ENCODE data around the gene C19orf47. TPM values are rescaled to one million over a fixed set of nuclear protein-coding genes. Genes with fewer than 3 reads are reported as not detected.

Gene C19orf47
- total RNA-seq, 1 experiment from 2014 or later = 18.0 TPM

DNA sequence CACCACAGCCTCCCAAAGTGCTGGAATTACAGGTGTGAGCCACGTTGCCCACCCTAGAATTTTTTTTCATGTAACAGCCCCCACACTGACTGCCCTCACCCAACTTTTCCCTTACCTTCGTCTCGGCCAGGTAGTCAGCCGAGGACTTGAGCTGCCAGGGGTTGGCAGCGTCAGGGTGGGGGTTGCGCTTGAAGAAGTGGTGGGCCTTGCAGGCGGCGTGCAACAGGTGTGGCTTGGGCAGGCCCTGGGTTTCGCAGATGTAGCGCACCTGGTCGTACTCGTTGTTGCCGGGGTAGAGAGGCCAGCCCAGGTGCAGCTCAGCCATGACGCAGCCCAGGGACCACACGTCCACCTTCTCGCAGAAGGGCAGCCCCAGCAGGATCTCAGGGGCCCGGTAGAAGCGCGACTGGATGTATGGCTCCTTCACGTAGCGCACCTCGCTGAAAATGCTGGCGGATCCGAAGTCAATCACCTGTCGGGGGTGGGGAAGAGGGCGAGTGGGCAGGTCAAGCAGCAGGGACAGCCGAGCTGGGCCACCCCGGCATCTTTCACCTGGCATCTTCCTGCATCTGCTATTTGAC lies 35.6 kb upstream of the C19orf47 start:
- TF ChIP-seq ZFX (IDR thresholded peaks at IDR 0.05) (no peak), CBX3 (IDR thresholded peaks at IDR 0.05; ENCODE audit: low read depth) (no peak), SIN3A (IDR thresholded peaks at IDR 0.05; ENCODE audit: low read depth) (no peak), JUND (IDR thresholded peaks at IDR 0.05) (no peak), YY1 (IDR thresholded peaks at IDR 0.05; ENCODE audit: extremely low read depth, insufficient replicate concordance, low read depth, low read length) (no peak), EZH2 (IDR thresholded peaks at IDR 0.05) (no peak), RAD21 (IDR thresholded peaks at IDR 0.05; ENCODE audit: low read depth) (no peak), FOSL1 (IDR thresholded peaks at IDR 0.05; ENCODE audit: low read depth) (no peak), POLR2A (IDR thresholded peaks at IDR 0.05; ENCODE audit: borderline replicate concordance, extremely low read depth, insufficient read depth, insufficient read length) (no peak)
- TF ChIP-seq, protein P1, sequence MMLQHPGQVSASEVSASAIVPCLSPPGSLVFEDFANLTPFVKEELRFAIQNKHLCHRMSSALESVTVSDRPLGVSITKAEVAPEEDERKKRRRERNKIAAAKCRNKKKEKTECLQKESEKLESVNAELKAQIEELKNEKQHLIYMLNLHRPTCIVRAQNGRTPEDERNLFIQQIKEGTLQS (IDR thresholded peaks at IDR 0.05) = no peak
- TF ChIP-seq, protein P2, sequence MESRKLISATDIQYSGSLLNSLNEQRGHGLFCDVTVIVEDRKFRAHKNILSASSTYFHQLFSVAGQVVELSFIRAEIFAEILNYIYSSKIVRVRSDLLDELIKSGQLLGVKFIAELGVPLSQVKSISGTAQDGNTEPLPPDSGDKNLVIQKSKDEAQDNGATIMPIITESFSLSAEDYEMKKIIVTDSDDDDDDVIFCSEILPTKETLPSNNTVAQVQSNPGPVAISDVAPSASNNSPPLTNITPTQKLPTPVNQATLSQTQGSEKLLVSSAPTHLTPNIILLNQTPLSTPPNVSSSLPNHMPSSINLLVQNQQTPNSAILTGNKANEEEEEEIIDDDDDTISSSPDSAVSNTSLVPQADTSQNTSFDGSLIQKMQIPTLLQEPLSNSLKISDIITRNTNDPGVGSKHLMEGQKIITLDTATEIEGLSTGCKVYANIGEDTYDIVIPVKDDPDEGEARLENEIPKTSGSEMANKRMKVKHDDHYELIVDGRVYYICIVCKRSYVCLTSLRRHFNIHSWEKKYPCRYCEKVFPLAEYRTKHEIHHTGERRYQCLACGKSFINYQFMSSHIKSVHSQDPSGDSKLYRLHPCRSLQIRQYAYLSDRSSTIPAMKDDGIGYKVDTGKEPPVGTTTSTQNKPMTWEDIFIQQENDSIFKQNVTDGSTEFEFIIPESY (IDR thresholded peaks at IDR 0.05; ENCODE audit: extremely low read depth, insufficient replicate concordance, low read length) = no peak
- TF ChIP-seq, protein P3, sequence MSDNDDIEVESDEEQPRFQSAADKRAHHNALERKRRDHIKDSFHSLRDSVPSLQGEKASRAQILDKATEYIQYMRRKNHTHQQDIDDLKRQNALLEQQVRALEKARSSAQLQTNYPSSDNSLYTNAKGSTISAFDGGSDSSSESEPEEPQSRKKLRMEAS (IDR thresholded peaks at IDR 0.05) = no peak
- ATAC-seq (no peak), DNase-seq (ENCODE audit: low read depth, low spot score) (no peak)
- no peaks in the 10 kb centered on the region for H4K20me1 ChIP-seq (ENCODE audit: insufficient read depth)
- intact Hi-C loops (cut with micrococcal nuclease) = no loop called here
- H3K9me2 ChIP-seq (ENCODE audit: insufficient read depth) = no peaks in the 10 kb centered on the region
- H3K4me2 ChIP-seq (ENCODE audit: low read length) = no peak overlapping the region
- H3K27ac ChIP-seq (ENCODE audit: low read depth, low read length) = no peak overlapping the region
- H3K4me1 ChIP-seq (ENCODE audit: control insufficient read depth in 1 of 2, insufficient read depth in 2 of 2, low read length in 2 of 2) = no peaks in the 10 kb centered on the region
- no peaks in the 10 kb centered on the region for H3K36me3 ChIP-seq (ENCODE audit: control insufficient read depth in 1 of 2, insufficient read depth in 2 of 2, low read length in 2 of 2)
- H2AFZ ChIP-seq (ENCODE audit: low read depth, low read length, poor library complexity, severe bottlenecking) = no peak overlapping the region
- no peak overlapping the region for H3K4me3 ChIP-seq (replicated peaks in 1 of 2; ENCODE audit: low read depth in 1 of 2, low read length in 2 of 2)
- ChIA-PET POLR2A (no interaction called here), CTCF (interaction anchor here (1.2 kb wide), 1 partner anchor 37 kb away, joined by 4 read pairs; no protein-coding TSS in a partner anchor), RAD21 (ENCODE audit: low non-redundant PET in 1 of 2, low total read pairs in 2 of 2, uncharacterized antibody in 2 of 2, unreplicated experiment in 2 of 2) (no interaction called here)
- no peak overlapping the region for H3K9ac ChIP-seq (ENCODE audit: low read length)
- no peaks in the 10 kb centered on the region for H3K79me2 ChIP-seq (ENCODE audit: insufficient read depth, low read length)
- no TSS peak for BruUV-seq (replicated peaks)
- H3K27me3 ChIP-seq (ENCODE audit: insufficient read depth, low read length) = no peaks in the 10 kb centered on the region
- H3K9me3 ChIP-seq (ENCODE audit: control insufficient read depth in 1 of 2, insufficient read depth in 1 of 2, low read depth in 1 of 2, low read length in 2 of 2) = no peaks in the 10 kb centered on the region
